Measurements from ENCODE around the gene RAMP2.

GRCh38 chr17:42775534-42776098 lies 14.6 kb downstream of the RAMP2 start:
- TF ChIP-seq YY1 (IDR thresholded peaks at IDR 0.05; ENCODE audit: insufficient read depth, insufficient read length), result no peak
- no peak for TF ChIP-seq SUZ12 (IDR thresholded peaks at IDR 0.05; ENCODE audit: extremely low read depth, insufficient read depth, insufficient read length)
- TF ChIP-seq ZNF274 (IDR thresholded peaks at IDR 0.05; ENCODE audit: low read depth, low read length), result no peak

Measured in NT2/D1 (cell line).